ENCODE results near the gene ACER2.

DNA sequence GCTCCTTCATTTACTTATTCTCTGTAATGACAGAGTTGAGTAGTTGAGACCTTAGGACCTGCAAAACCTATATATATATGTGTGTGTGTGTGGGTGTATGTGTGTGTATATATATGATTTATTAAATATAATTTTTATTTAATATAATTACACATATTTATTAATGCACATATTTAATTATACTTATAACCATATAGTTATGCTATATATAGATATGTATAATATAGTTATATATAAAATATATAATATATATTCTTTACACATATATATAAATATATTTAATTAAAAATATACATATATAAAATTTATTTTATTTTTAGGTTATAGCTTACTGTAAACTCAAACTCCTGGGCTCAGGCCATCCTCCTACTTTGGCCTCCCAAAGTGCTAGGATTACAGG lies 23.7 kb downstream of the ACER2 start:
- TF ChIP-seq SNAI2 (CRISPR knock-in tag; IDR thresholded peaks at IDR 0.05) = no peak
- TF ChIP-seq TSHZ2 (CRISPR knock-in tag; IDR thresholded peaks at IDR 0.05) = no peak
- TF ChIP-seq CREB5 (CRISPR knock-in tag; IDR thresholded peaks at IDR 0.05; ENCODE audit: low read depth) = no peak
- no peak for TF ChIP-seq RARB (CRISPR knock-in tag; IDR thresholded peaks at IDR 0.05)
- no peak for TF ChIP-seq PATZ1 (CRISPR knock-in tag; IDR thresholded peaks at IDR 0.05; ENCODE audit: borderline replicate concordance)
- no peak for TF ChIP-seq CSDC2 (CRISPR knock-in tag; IDR thresholded peaks at IDR 0.05)
- no peak for TF ChIP-seq ZNF565 (CRISPR knock-in tag; conservative IDR thresholded peaks at IDR 0.05; ENCODE audit: low read depth)
- TF ChIP-seq, protein P1, sequence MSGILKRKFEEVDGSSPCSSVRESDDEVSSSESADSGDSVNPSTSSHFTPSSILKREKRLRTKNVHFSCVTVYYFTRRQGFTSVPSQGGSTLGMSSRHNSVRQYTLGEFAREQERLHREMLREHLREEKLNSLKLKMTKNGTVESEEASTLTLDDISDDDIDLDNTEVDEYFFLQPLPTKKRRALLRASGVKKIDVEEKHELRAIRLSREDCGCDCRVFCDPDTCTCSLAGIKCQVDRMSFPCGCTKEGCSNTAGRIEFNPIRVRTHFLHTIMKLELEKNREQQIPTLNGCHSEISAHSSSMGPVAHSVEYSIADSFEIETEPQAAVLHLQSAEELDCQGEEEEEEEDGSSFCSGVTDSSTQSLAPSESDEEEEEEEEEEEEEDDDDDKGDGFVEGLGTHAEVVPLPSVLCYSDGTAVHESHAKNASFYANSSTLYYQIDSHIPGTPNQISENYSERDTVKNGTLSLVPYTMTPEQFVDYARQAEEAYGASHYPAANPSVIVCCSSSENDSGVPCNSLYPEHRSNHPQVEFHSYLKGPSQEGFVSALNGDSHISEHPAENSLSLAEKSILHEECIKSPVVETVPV (CRISPR knock-in tag; IDR thresholded peaks at IDR 0.05) = no peak
- TF ChIP-seq ESRRG (CRISPR knock-in tag; IDR thresholded peaks at IDR 0.05) = no peak
- no peak for TF ChIP-seq ZC3H10 (CRISPR knock-in tag; IDR thresholded peaks at IDR 0.05)
- TF ChIP-seq TCF4 (CRISPR knock-in tag; IDR thresholded peaks at IDR 0.05; ENCODE audit: borderline replicate concordance) = no peak
- no peak for TF ChIP-seq ZNF70 (CRISPR knock-in tag; IDR thresholded peaks at IDR 0.05)

Measured in SK-N-SH treated with all-trans-retinoic acid at 6 μM for 48 hours (cell line).